GM12878 (cell line): ENCODE data around the gene SYCE3. TPM values are rescaled to one million over a fixed set of nuclear protein-coding genes. Genes with fewer than 3 reads are reported as not detected.

Experiments
- ATAC-seq: fragments of 200-7000 bp; cut with Tn5 transposase; 3 replicates; pipeline ENCODE4 v1.9.1; 2020; ENCODE audit warnings: mild to moderate bottlenecking, moderate library complexity
- BruUV-seq: library from RNA; stranded (reverse); fragments of 400-500 nt; replicated peaks from 2 replicates; lab custom pipeline; 2021; lab: Mats Ljungman, UMichigan
- CTCF ChIA-PET: fragments of 300-600 bp; sonication (Branson Sonifier 250); formaldehyde crosslinking; extraction: SDS; loops from one replicate; lab custom pipeline; 2021; ENCODE audit warnings: inconsistent platforms; lab: Yijun Ruan, JAX
- POLR2A ChIA-PET: fragments of 350-600 bp; formaldehyde crosslinking; extraction: SDS; loops from one replicate; lab custom pipeline; 2021; ENCODE audit warnings: inconsistent platforms; lab: Charles Lee
- RAD21 ChIA-PET: fragments of 300-600 bp; sonication (Branson Sonifier 250); formaldehyde crosslinking; loops from one replicate; lab custom pipeline; 2023; ENCODE audit warnings: antibody characterized with exemption; ENCODE audit not compliant: unreplicated experiment; lab: Charles Lee
- SMC1A ChIA-PET: fragments of 300-600 bp; sonication (Branson Sonifier 250); formaldehyde crosslinking; loops from one replicate; lab custom pipeline; 2023; ENCODE audit not compliant: unreplicated experiment, uncharacterized antibody; lab: Charles Lee
- DNase-seq: peaks from one replicate; pipeline ENCODE4 v3.0.0-alpha.2; 2011; ENCODE audit warnings: low read depth, low spot score
- FAIRE-seq: peaks from 3 replicates; lab custom pipeline; 2011; peaks lifted over from hg19 to GRCh38; lab: Jason Lieb, UNC
- H2AFZ ChIP-seq: 2 replicates; pipeline ENCODE4 v1.6.0; 2011; ENCODE audit warnings: low read depth, low read length, control low read depth; ENCODE audit not compliant: control insufficient read depth
- H3K27ac ChIP-seq: 2 replicates; pipeline ENCODE4 v1.5.1; 2011; ENCODE audit warnings: control low read depth; ENCODE audit not compliant: control insufficient read depth, insufficient read depth
- H3K27me3 ChIP-seq, 2 experiments: replicated peaks in 1 of 2; 2 replicates each; pipeline versions ENCODE4 v1.6.0 to v1.6.1; 2011; ENCODE audit warnings: low read length in 1 of 2; ENCODE audit not compliant: control insufficient read depth in 2 of 2, insufficient read depth in 2 of 2
- H3K36me3 ChIP-seq, 2 experiments: 2 replicates each; pipeline ENCODE4 v1.5.1; 2011; ENCODE audit warnings: low read length in 1 of 2; ENCODE audit not compliant: control insufficient read depth in 2 of 2, insufficient read depth in 2 of 2
- H3K4me1 ChIP-seq: 2 replicates; pipeline ENCODE4 v1.6.1; 2011; ENCODE audit warnings: mild to moderate bottlenecking, low read length, moderate library complexity, mixed read lengths; ENCODE audit not compliant: control insufficient read depth, insufficient read depth
- H3K4me2 ChIP-seq: 2 replicates; pipeline ENCODE4 v1.6.0; 2011; ENCODE audit warnings: control low read depth; ENCODE audit not compliant: control insufficient read depth, insufficient read depth
- H3K4me3 ChIP-seq: fragments of 200-600 bp; sonication (generic); 2 replicates; pipeline ENCODE4 v1.5.1; 2016
- H3K79me2 ChIP-seq: 2 replicates; pipeline ENCODE4 v1.6.0; 2011; ENCODE audit warnings: low read length; ENCODE audit not compliant: control insufficient read depth, insufficient read depth
- H3K9ac ChIP-seq: 2 replicates; pipeline ENCODE4 v1.8.0; 2011; ENCODE audit warnings: low read length, control low read depth, mixed read lengths; ENCODE audit not compliant: control insufficient read depth, insufficient read depth
- H3K9me3 ChIP-seq: replicated peaks from 3 replicates; pipeline ENCODE4 v1.5.1; 2011; ENCODE audit warnings: mild to moderate bottlenecking, low read length; ENCODE audit not compliant: control insufficient read depth, insufficient read depth
- H4K20me1 ChIP-seq: 2 replicates; pipeline ENCODE4 v1.6.0; 2011; ENCODE audit not compliant: control insufficient read depth, insufficient read depth
- ASH2L ChIP-seq: fragments of 300-600, 200-600 bp; sonication (generic); IDR thresholded peaks from 2 replicates; pipeline ENCODE4 v1.6.1; 2017; ENCODE audit warnings: low read depth, mild to moderate bottlenecking, borderline replicate concordance
- CREM ChIP-seq: IDR thresholded peaks from 2 replicates; pipeline ENCODE4 v1.6.1; 2014; ENCODE audit warnings: antibody characterized with exemption, low read depth
- DPF2 ChIP-seq: fragments of 450-650 bp; IDR thresholded peaks from 2 replicates; pipeline ENCODE4 v1.6.1; 2017; ENCODE audit warnings: mild to moderate bottlenecking
- FOXK2 ChIP-seq: fragments of 450-650 bp; IDR thresholded peaks from 2 replicates; pipeline ENCODE4 v1.6.1; 2017; ENCODE audit warnings: mild to moderate bottlenecking, moderate library complexity
- GATAD2B ChIP-seq: fragments of 450-650 bp; conservative IDR thresholded peaks from 2 replicates; pipeline ENCODE4 v1.6.1; 2017; ENCODE audit warnings: low read depth, mild to moderate bottlenecking, moderate library complexity
- HDAC2 ChIP-seq: fragments of 200-600 bp; sonication (generic); IDR thresholded peaks from 2 replicates; pipeline ENCODE4 v1.6.1; 2017
- HDGF ChIP-seq: fragments of 450-650 bp; IDR thresholded peaks from 2 replicates; pipeline ENCODE4 v1.6.1; 2016; ENCODE audit warnings: antibody characterized with exemption
- KAT2A ChIP-seq: conservative IDR thresholded peaks from 2 replicates; pipeline ENCODE4 v1.6.1; 2011; ENCODE audit warnings: low read depth, low read length; ENCODE audit not compliant: control insufficient read depth
- MYC ChIP-seq: IDR thresholded peaks from 2 replicates; pipeline ENCODE4 v1.6.1; 2011; ENCODE audit warnings: mild to moderate bottlenecking, low read length, moderate library complexity, inconsistent platforms; ENCODE audit not compliant: insufficient read depth, insufficient replicate concordance, insufficient read length, severe bottlenecking
- NFYB ChIP-seq: IDR thresholded peaks from 2 replicates; pipeline ENCODE4 v1.6.1; 2011; ENCODE audit warnings: low read depth, mild to moderate bottlenecking, low read length, improper control_type of control experiment, moderate library complexity; ENCODE audit not compliant: insufficient read depth
- PML ChIP-seq: IDR thresholded peaks from 2 replicates; pipeline ENCODE4 v1.6.1; 2012; ENCODE audit warnings: low read length, inconsistent platforms
- SIX5 ChIP-seq: IDR thresholded peaks from 2 replicates; pipeline ENCODE4 v1.6.1; 2011; ENCODE audit warnings: mild to moderate bottlenecking, low read depth, low read length, moderate library complexity; ENCODE audit not compliant: severe bottlenecking
- SRF ChIP-seq, 2 experiments: IDR thresholded peaks; 2 replicates each; pipeline ENCODE4 v1.6.1; 2011; ENCODE audit warnings: low read depth in 2 of 2, low read length in 2 of 2, mild to moderate bottlenecking in 1 of 2, moderate library complexity in 1 of 2
- STAT3 ChIP-seq: IDR thresholded peaks from 2 replicates; pipeline ENCODE4 v1.6.1; 2011; ENCODE audit warnings: low read depth, low read length, improper control_type of control experiment
- ZBED1 ChIP-seq: IDR thresholded peaks from 2 replicates; pipeline ENCODE4 v1.6.1; 2016; ENCODE audit warnings: borderline replicate concordance
- WGBS: methylation state at CpG from one replicate; pipeline ENCODE4 v1.1.6; 2016; ENCODE audit warnings: low lambda C conversion rate; ENCODE audit not compliant: insufficient replicate concordance, insufficient coverage; ENCODE audit errors: missing lambda C conversion rate; 5-methylcytosine and 5-hydroxymethylcytosine counted together
- in situ Hi-C: fragments of 300-500 bp; cut with MboI; formaldehyde crosslinking; loops from 9 replicates; pipeline ENCODE4 v1.14.3; 2018; ENCODE audit warnings: mixed read lengths
- intact Hi-C: fragments of 100-400 bp; cut with micrococcal nuclease; formaldehyde crosslinking; loops from one replicate; pipeline ENCODE4 v1.14.2; 2022; ENCODE audit not compliant: unreplicated experiment
- polyA plus RNA-seq, 11 experiments: library from polyadenylated mRNA; depleted of rRNA in 4 of 11; unstranded in 6 of 11; stranded (reverse) in 5 of 11; fragments of >200 nt; fragmentation: Nextera tagmentation in 4 of 11; fragmentation: Illumina TruSeq in 1 of 11; extraction: Ambion mirVana in 4 of 11; extraction: Trizol in 1 of 11; gene quantifications; 1 replicate in 1 of 11; 2 replicates in 10 of 11; pipeline versions ENCODE4 v1.2.1 to v1.2.3, GENCODE V29; 2011 to 2016; ENCODE audit warnings: inconsistent platforms in 2 of 11, missing spikeins in 2 of 11, low read depth in 1 of 11
- total RNA-seq, 4 experiments: library from RNA; depleted of rRNA in 3 of 4; stranded (reverse); fragments of >200 nt in 3 of 4; fragmentation: Illumina TruSeq in 1 of 4; extraction: Trizol in 1 of 4; gene quantifications; 2 replicates each; pipeline versions ENCODE4 v1.2.1 to v1.2.3, GENCODE V29; 2013 to 2021
- TF ChIP-seq, protein P1 (sequence below): IDR thresholded peaks from 2 replicates; pipeline ENCODE4 v1.6.1; 2012; ENCODE audit warnings: low read depth, low read length, improper control_type of control experiment
- TF ChIP-seq, protein P2 (sequence below): fragments of 150-350 bp; IDR thresholded peaks from 2 replicates; pipeline ENCODE4 v1.6.1; 2016; ENCODE audit warnings: low read depth, low read length
- TF ChIP-seq, protein P3 (sequence below): fragments of 450-650 bp; IDR thresholded peaks from 2 replicates; pipeline ENCODE4 v1.6.1; 2017; ENCODE audit warnings: mild to moderate bottlenecking

SYCE3 gene
- total and polyA plus RNA-seq, 10 of the 15 experiments (the other 5 are each of a cell fraction or from before 2014, with no cell fraction given), result 0.38 to 0.91 (median 0.76) TPM; not detected in 4

DNA sequence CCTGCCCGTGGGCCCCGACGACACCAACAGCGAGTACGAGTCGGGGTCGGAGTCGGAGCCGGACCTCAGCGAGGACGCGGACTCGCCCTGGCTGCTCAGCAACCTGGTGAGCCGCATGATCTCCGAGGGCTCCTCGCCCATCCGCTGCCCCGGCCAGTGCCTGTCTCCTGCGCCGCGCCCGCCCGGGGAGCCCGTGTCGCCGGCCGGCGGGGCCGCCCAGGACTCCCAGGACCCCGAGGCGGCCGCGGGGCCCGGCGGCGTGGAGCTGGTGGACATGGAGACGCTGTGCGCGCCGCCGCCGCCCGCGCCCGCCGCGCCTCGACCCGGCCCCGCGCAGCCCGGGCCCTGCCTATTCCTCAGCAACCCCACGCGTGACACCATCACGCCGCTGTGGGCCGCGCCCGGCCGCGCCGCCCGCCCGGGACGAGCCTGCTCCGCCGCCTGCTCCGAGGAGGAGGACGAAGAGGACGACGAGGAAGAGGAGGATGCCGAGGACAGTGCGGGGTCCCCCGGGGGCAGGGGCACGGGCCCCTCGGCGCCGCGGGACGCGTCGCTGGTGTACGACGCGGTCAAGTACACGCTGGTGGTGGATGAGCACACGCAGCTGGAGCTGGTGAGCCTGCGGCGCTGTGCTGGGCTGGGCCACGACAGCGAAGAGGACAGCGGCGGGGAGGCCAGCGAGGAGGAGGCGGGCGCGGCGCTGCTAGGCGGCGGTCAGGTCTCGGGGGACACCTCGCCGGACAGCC, 41.7 kb upstream of the SYCE3 start:
- SMC1A ChIA-PET, result no interaction called here
- Histone ChIP-seq H2AFZ (no peak overlapping the region), H3K9me3 (no peaks in the 10 kb centered on the region), H3K4me1 (no peaks in the 10 kb centered on the region), H3K4me2 (no peak overlapping the region), H3K27ac (no peak overlapping the region), H3K27me3 (peaks cover 5 to 6% of the 10 kb centered on the region in 2 experiments; a peak in 3 of 4 replicates), H3K9ac (no peak overlapping the region), H3K36me3 (no peaks in the 10 kb centered on the region), H3K4me3 (no peak overlapping the region), H4K20me1 (no peaks in the 10 kb centered on the region), H3K79me2 (no peaks in the 10 kb centered on the region)
- CTCF ChIA-PET, result no interaction called here
- WGBS, result 73% methylated on average over 84 of the region's 103 CpGs
- BruUV-seq, result no TSS peak
- ATAC-seq (no peak), FAIRE-seq (no peak), DNase-seq (no peak)
- in situ Hi-C loops (no loop called here), intact Hi-C loops (no loop called here)
- POLR2A ChIA-PET, result no interaction called here
- RAD21 ChIA-PET, result no interaction called here
- TF ChIP-seq SIX5, result no peak
- no peak for TF ChIP-seq MYC
- TF ChIP-seq FOXK2, result no peak
- TF ChIP-seq, protein P1, sequence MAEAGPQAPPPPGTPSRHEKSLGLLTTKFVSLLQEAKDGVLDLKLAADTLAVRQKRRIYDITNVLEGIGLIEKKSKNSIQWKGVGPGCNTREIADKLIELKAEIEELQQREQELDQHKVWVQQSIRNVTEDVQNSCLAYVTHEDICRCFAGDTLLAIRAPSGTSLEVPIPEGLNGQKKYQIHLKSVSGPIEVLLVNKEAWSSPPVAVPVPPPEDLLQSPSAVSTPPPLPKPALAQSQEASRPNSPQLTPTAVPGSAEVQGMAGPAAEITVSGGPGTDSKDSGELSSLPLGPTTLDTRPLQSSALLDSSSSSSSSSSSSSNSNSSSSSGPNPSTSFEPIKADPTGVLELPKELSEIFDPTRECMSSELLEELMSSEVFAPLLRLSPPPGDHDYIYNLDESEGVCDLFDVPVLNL, result no peak
- TF ChIP-seq SRF (IDR thresholded peaks at IDR 0.05; ENCODE audit: low read depth in 2 of 2, low read length in 2 of 2), result no peak
- no peak for TF ChIP-seq ASH2L
- no peak for TF ChIP-seq ZBED1
- no peak for TF ChIP-seq NFYB
- TF ChIP-seq GATAD2B, result no peak
- no peak for TF ChIP-seq HDAC2
- no peak for TF ChIP-seq HDGF
- TF ChIP-seq DPF2, result no peak
- no peak for TF ChIP-seq STAT3
- TF ChIP-seq, protein P2, sequence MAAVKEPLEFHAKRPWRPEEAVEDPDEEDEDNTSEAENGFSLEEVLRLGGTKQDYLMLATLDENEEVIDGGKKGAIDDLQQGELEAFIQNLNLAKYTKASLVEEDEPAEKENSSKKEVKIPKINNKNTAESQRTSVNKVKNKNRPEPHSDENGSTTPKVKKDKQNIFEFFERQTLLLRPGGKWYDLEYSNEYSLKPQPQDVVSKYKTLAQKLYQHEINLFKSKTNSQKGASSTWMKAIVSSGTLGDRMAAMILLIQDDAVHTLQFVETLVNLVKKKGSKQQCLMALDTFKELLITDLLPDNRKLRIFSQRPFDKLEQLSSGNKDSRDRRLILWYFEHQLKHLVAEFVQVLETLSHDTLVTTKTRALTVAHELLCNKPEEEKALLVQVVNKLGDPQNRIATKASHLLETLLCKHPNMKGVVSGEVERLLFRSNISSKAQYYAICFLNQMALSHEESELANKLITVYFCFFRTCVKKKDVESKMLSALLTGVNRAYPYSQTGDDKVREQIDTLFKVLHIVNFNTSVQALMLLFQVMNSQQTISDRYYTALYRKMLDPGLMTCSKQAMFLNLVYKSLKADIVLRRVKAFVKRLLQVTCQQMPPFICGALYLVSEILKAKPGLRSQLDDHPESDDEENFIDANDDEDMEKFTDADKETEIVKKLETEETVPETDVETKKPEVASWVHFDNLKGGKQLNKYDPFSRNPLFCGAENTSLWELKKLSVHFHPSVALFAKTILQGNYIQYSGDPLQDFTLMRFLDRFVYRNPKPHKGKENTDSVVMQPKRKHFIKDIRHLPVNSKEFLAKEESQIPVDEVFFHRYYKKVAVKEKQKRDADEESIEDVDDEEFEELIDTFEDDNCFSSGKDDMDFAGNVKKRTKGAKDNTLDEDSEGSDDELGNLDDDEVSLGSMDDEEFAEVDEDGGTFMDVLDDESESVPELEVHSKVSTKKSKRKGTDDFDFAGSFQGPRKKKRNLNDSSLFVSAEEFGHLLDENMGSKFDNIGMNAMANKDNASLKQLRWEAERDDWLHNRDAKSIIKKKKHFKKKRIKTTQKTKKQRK, result no peak
- no peak for TF ChIP-seq CREM
- TF ChIP-seq, protein P3, sequence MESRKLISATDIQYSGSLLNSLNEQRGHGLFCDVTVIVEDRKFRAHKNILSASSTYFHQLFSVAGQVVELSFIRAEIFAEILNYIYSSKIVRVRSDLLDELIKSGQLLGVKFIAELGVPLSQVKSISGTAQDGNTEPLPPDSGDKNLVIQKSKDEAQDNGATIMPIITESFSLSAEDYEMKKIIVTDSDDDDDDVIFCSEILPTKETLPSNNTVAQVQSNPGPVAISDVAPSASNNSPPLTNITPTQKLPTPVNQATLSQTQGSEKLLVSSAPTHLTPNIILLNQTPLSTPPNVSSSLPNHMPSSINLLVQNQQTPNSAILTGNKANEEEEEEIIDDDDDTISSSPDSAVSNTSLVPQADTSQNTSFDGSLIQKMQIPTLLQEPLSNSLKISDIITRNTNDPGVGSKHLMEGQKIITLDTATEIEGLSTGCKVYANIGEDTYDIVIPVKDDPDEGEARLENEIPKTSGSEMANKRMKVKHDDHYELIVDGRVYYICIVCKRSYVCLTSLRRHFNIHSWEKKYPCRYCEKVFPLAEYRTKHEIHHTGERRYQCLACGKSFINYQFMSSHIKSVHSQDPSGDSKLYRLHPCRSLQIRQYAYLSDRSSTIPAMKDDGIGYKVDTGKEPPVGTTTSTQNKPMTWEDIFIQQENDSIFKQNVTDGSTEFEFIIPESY, result no peak
- TF ChIP-seq KAT2A, result no peak
- no peak for TF ChIP-seq PML
- TF ChIP-seq, all 136 proteins: peak for 0
